T-helper 2 cell treated with Interferon-gamma antibody and Interleukin-4, amounts not matched to agents 5 μg/mL and 100 μg/mL, for 36 hours (primary cell): Measurements from ENCODE around the gene KIAA1614.
"Not testable (repeated sequence)": the region's sequence is repeated elsewhere in the genome, so short reads cannot be mapped to it uniquely, and the experiment has no call there.

Source experiments
- DNase-seq: peaks from one replicate; pipeline ENCODE4 v3.0.0; 2021; ENCODE audit warnings: low spot score
- H3K27ac Mint-ChIP-seq: one replicate; pipeline ENCODE4 v1.8.0; 2021; ENCODE audit warnings: mild to moderate bottlenecking, mixed read lengths
- H3K27me3 Mint-ChIP-seq: one replicate; pipeline ENCODE4 v1.8.0; 2021; ENCODE audit warnings: low read depth, mixed read lengths
- H3K36me3 Mint-ChIP-seq: one replicate; pipeline ENCODE4 v1.8.0; 2021; ENCODE audit warnings: low read depth, mixed read lengths
- H3K4me1 Mint-ChIP-seq: one replicate; pipeline ENCODE4 v1.8.0; 2021; ENCODE audit warnings: low read depth, mixed read lengths
- H3K4me3 Mint-ChIP-seq: one replicate; pipeline ENCODE4 v1.8.0; 2022; ENCODE audit warnings: mild to moderate bottlenecking, moderate library complexity, mixed read lengths
- H3K9me3 Mint-ChIP-seq: one replicate; pipeline ENCODE4 v1.8.0; 2021; ENCODE audit warnings: mixed read lengths

The KIAA1614 gene

DNA sequence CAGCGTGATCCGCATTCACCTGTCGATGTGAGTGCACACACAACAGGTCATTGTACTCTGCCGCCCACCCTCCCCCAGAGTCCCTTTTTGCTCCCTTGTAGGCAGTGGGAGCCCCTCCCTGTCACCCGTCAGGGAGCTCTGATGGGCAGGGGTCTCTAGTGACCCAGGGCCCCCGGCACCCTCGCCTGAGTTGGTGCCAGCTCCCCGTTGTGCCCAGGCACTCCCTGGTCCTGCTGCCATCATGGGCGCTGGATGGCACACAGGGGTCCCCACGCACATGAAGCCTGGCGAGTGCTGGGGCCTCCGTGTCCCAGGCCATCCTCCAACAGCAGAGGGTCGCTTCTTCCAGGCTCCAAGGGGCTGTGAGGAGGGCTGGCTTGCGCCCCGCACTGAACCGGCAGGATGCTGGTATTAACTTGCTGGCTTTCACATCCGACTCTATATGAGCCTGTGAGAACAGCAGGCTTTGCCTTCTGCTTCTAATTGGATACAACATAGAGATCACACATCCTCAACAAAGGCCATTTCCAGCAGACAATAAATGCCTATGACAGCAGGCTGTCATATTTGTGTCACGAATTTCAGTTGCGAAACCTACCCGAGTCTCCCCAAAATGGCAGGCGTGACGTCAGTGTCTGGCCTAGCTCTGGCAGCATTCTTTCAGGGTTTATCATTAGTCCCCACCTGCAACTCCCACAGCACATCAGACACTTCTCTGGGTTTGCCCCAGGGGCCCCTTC is 35.4 kb downstream of the KIAA1614 start:
- H3K4me3 Mint-ChIP-seq, result no peak overlapping the region
- peaks cover 31% of the 10 kb centered on the region for H3K36me3 Mint-ChIP-seq
- H3K9me3 Mint-ChIP-seq, result peaks cover 11% of the 10 kb centered on the region
- no peak for DNase-seq
- H3K27me3 Mint-ChIP-seq, result no peaks in the 10 kb centered on the region
- H3K27ac Mint-ChIP-seq, result no peak overlapping the region
- H3K4me1 Mint-ChIP-seq, result peaks cover 9% of the 10 kb centered on the region

DNA sequence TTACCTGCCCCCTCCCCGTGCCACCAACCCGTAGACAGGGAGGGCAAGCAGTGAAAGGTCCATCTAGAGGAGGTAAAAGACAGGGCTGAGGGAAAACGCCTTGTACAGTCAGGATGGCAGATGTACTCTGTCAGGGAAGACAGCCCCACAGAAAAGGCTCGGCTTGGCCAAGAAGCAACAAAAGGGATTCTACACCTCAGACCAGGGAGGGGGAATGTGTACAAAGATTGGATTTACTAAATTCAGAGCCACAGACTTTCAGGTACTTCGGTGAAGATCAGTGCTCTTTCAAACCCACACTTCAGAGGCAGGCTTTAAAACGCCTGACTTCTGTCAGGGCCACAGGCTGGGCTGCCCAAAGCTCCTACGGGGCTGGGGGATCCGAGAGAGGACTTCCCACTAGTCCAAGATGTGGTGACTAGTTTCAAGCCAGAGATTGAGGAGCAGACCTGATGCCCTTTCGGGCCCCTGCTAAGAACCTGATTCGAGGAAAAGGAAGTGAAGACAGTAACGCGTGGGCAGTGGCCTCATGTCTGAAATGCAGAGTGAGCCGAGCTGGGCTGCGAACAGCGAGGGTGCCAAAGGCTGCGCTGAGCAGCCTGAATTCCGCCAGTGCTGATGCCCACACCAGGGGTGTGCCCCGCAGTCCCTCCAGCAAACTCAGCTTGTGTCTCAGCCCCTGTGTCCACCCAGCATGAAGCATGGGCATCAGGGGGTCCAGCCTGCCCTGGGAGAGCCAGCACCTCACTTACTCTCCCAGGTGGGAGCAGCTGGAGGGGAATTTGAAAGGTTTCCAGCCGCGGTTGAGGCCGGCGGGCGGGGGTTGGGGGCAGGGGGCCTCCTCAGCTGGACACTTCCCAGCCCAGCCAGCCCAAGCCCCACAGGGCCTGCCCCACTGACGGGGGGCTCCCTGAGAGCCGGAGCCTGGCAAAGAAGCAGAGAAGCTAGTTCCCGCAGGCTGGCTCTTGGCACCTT is 36.2 kb downstream of the KIAA1614 start:
- no peak for DNase-seq
- H3K36me3 Mint-ChIP-seq, result peaks cover 31% of the 10 kb centered on the region
- peaks cover 11% of the 10 kb centered on the region for H3K9me3 Mint-ChIP-seq
- no peaks in the 10 kb centered on the region for H3K27me3 Mint-ChIP-seq
- peaks cover 9% of the 10 kb centered on the region for H3K4me1 Mint-ChIP-seq
- no peak overlapping the region for H3K4me3 Mint-ChIP-seq
- no peak overlapping the region for H3K27ac Mint-ChIP-seq

DNA sequence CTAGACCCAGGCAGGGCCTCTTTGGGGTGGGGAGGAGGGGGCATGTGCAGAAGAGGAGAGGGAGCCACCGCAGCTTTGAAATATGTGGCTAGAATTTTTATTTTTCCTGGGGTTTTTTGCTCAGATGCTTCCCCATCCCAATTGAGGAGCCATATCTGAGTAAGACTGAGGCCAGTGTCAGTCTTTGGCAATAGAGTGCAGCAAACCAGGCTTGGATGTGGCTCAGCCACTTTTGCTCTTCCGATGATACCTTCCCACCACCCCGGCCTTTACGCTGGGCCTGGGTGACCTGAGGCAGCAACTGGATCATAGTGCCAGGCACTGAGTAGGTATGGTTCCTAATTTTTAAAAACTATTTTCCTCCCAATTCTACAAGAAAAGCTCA is 36.9 kb downstream of the KIAA1614 start:
- Mint-ChIP-seq H3K36me3 (peaks cover 31% of the 10 kb centered on the region), H3K9me3 (peaks cover 11% of the 10 kb centered on the region)

DNA sequence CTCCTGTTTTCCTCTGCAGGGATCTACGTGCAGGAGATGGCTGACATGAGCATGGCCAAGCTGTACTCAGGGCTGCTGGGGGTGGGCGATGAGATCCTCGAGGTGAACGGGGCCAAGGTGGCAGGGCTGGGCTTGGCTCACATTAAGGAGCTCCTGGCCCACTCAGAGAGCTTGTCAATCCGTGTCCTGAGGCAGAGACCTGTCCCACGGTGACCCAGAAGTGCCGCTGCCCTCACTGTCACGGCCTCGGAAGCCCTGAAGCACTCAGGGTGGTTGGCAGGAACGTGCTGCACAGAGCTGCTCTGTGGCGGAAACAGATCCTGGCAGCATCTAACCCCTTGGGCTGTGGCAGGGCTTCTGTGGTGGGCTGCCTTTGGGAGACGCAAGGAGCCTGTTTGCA is 37.6 kb downstream of the KIAA1614 start:
- H3K4me3 Mint-ChIP-seq, result no peak overlapping the region
- no peak for DNase-seq
- H3K36me3 Mint-ChIP-seq, result peaks cover 31% of the 10 kb centered on the region
- no peaks in the 10 kb centered on the region for H3K27me3 Mint-ChIP-seq
- peaks cover 9% of the 10 kb centered on the region for H3K4me1 Mint-ChIP-seq
- H3K9me3 Mint-ChIP-seq, result peaks cover 11% of the 10 kb centered on the region
- no peak overlapping the region for H3K27ac Mint-ChIP-seq

More for the DNA sequence above, 36.9 kb downstream of the KIAA1614 start:
- Mint-ChIP-seq H3K4me3 (no peak overlapping the region), H3K27me3 (no peaks in the 10 kb centered on the region), H3K4me1 (peaks cover 9% of the 10 kb centered on the region), H3K27ac (no peak overlapping the region)
- DNase-seq, result no peak

DNA sequence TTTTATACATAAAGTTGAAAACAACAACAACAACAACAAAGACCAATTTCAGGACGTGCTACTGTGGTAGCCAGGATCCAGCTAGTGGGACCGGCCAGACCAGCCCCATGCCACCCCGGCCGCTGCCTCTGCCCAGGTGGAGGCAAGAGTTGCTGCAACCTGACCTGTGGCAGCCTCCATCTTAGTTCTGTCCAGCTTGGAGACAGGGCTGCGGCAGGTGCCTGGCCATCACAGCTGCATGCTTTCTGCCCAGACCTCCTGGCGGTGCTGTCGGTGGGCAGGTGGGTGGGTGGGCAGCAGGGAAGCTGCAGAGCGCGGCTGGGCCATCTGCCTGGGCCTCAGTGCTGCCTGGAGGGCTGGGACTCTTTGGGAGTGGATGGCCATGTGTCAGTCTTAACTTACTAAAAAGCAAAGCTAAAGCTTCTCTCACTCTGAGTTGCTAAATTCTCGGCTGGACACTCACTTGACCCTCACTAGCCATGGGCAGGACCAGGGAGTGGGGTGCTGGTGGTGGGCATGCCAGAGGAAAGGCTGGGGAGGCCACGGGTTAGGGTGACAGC is 38.6 kb downstream of the KIAA1614 start:
- no peaks in the 10 kb centered on the region for H3K27me3 Mint-ChIP-seq
- H3K9me3 Mint-ChIP-seq, result peaks cover 8% of the 10 kb centered on the region
- peaks cover 7% of the 10 kb centered on the region for H3K4me1 Mint-ChIP-seq
- DNase-seq, result no peak
- H3K36me3 Mint-ChIP-seq, result peaks cover 30% of the 10 kb centered on the region
- H3K27ac Mint-ChIP-seq, result no peak overlapping the region
- H3K4me3 Mint-ChIP-seq, result no peak overlapping the region

DNA sequence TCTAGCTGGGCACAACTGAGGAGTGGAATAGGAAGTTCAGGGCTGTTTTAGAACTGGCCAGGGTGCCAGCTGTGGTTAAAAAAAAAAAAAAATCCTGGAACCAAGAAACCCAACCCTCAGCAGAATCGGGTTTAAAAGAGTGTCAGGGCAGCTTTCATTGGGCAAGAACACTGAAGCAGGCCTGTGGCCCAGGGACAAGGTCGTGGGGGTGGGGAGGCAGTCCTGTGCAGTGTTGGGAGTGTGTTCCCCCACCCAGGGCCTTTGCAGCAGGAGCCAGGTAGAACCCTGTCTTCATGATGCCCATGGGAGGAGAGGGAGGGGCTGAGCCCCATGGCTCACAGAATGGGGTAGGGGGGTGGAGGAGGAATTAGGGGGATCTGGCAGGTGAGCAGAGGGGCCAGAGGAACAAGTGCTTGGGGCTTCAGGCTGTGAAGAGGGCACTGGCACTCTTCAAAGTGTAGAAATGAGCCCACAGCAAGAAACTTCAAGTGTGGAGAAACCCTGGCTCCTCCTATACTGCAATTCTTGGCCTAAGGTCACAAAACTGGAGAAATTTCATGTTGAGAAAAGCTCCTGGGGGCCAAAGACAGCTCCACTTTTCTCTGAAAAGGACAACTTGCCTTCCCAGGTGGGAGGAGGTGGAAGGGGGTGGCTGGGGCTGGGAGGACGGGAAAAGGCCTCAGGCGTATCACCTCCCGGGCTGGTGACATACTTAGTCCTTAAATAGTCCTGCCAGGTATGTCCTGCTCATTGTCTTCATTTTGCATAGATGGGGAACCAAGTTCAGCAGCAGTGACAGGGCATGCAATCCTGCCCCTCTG is 39.3 kb downstream of the KIAA1614 start:
- H3K4me3 Mint-ChIP-seq, result no peak overlapping the region
- no peaks in the 10 kb centered on the region for H3K27me3 Mint-ChIP-seq
- H3K36me3 Mint-ChIP-seq, result peaks cover 22% of the 10 kb centered on the region
- peaks cover under 1% of the 10 kb centered on the region for H3K4me1 Mint-ChIP-seq
- H3K27ac Mint-ChIP-seq, result no peak overlapping the region
- peaks cover under 1% of the 10 kb centered on the region for H3K9me3 Mint-ChIP-seq
- DNase-seq, result no peak

DNA sequence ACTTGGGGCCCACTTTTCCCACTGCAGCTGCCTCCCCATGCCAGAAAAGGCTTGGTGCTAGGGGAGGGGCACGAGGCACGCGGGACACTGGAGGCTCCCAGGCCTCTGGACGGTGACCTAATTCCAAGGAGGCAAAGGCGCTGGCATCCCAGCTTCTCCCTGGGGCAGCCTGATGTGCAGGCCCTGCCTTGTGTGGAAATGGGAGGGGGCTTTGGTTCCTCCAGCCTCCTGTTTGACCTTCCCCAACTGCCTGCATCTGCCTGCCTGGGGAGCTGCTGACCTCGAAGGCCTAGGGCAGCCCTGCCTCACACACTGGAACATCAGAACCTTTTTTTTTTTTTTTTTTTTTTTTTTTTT is 39.9 kb downstream of the KIAA1614 start:
- peaks cover 16% of the 10 kb centered on the region for H3K36me3 Mint-ChIP-seq
- H3K9me3 Mint-ChIP-seq, result no peaks in the 10 kb centered on the region
- no peak overlapping the region for H3K4me3 Mint-ChIP-seq
- H3K27me3 Mint-ChIP-seq, result no peaks in the 10 kb centered on the region
- DNase-seq, result no peak
- H3K27ac Mint-ChIP-seq, result no peak overlapping the region
- H3K4me1 Mint-ChIP-seq, result no peaks in the 10 kb centered on the region

DNA sequence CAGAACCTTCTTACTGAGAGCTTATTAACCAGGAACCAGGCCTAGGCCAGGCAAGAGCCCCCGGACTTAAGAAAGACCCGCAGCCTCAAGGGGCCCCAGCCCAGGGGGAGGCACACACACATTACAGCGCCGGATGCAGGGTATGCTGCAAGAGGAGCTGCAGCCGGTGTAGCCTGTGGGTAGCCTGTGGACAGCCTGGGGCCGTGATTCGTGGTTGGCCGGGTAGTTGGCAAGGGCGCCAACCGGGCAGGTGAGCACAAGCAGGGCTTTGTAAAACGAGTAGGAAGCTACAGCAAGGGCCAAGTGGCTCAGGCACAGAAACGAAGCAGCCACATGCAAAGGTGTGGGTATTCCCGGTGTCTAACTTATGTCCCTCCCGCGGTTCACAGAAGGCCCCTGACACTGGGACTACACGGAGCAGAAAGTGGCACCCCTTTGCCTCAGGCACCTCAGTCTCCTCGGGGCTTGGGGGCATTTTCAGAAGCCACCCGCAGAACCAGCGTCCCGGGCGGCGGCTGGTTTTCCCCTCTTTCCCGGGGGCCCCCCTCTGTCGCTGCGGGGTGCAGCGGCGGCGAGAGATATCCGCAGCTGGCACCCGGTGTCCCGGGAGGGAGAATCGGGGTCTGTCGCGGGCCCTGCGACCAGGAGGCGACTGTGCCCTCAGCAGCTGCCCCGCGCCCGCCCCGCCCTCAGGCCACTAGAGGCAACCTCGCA is 40.8 kb downstream of the KIAA1614 start:
- peaks cover 12% of the 10 kb centered on the region for H3K36me3 Mint-ChIP-seq

DNA sequence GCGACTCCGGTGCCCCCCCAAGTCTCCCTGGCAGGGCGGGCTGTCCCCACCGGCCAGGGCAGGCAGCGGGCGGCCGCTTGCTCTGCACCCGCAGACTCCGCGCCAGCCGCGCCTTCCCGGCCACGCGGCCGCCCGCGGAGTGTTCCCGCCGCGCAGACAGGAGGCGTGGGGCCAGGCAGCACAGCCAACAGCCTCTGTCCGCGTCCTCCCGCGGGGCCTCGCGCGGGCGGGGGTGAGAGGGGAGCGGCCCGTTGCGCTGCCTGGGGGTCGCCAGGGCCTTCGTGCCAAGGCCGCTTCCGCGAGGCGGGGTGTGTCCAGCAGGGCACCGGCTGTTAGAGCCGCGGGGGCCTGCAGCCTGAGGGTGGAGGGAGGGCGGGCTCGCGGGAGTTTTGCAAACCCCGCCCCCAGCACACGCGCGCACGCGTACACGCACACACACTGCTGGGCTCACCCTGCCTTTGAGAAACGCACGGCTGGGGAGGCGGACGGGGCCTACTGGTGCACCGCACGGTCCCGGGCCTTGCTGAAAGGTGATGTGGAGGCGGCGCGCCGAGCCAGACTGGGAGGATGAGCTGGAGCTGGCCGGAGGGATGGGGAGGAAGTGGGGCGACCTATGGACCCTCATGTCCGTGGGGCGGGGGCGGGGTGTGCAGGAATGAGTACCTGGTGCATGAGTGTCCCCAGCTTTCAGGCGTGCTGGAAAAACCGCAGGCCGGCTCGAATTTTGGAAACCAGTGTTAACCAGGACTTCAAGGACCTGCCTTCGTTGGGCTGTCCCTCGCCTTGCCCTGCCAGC is 41.5 kb downstream of the KIAA1614 start:
- DNase-seq, result peak; percentile 31
- peaks cover 11% of the 10 kb centered on the region for H3K36me3 Mint-ChIP-seq
- H3K9me3 Mint-ChIP-seq, result no peaks in the 10 kb centered on the region
- no peaks in the 10 kb centered on the region for H3K27me3 Mint-ChIP-seq
- H3K27ac Mint-ChIP-seq, result no peak overlapping the region
- no peaks in the 10 kb centered on the region for H3K4me1 Mint-ChIP-seq
- peak overlapping the region; percentile 56 for H3K4me3 Mint-ChIP-seq

More for the DNA sequence above, 40.8 kb downstream of the KIAA1614 start:
- no peaks in the 10 kb centered on the region for H3K27me3 Mint-ChIP-seq
- no peaks in the 10 kb centered on the region for H3K4me1 Mint-ChIP-seq
- H3K27ac Mint-ChIP-seq, result no peak overlapping the region
- H3K9me3 Mint-ChIP-seq, result no peaks in the 10 kb centered on the region
- H3K4me3 Mint-ChIP-seq, result peak overlapping the region; percentile 64
- DNase-seq, result no peak

DNA sequence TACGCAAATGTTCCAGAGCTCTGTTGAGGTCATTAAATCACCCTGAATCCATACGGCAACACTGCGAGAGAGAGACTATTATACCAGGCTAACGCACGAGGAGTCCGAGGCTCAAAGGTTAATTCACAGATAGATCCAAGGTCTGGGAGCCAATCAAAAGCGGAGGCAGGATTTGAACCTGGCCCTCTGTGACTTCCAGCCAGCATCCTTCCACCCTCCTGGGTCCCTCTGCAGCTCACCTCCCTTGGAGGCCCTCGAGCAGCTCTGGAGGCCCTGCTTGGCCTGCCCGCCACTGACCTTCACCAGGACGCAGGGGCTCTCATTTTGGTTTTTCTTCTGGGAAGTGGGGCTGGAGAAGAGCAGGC is 42.1 kb downstream of the KIAA1614 start:
- H3K4me1 Mint-ChIP-seq, result no peaks in the 10 kb centered on the region
- H3K27me3 Mint-ChIP-seq, result no peaks in the 10 kb centered on the region
- H3K4me3 Mint-ChIP-seq, result peak overlapping the region; percentile 56

DNA sequence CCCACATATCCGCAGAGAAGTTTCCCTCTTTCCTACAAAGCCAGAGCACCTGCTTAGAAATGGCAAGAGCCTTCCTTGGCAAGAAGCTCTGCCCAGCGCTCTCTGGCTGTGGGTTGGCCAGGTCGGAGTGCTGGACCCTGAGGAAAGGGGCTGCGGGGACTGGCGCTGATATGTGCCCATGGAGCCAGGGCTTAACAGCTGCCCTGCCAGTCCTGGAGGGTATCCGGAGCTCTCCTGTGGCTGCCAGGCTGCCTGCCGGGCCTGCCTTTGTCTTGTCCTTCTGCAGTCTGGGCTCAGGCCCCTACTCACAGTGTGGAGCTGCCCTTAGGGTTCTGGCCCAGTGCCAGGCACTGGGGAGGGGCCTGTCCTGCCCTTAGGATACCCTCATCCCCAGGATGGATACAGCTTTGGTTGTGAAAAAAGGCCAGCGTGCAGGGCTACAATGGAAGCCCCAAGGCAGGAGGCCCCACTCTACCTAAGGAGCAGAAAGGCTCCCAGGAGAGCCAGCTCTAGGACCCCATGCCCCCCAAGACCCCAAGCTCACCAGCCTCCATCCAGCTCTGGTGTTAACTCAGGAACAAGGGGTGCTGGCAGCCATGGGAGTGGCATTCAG is 43.4 kb downstream of the KIAA1614 start:
- H3K27me3 Mint-ChIP-seq, result no peaks in the 10 kb centered on the region
- no peak for DNase-seq
- no peaks in the 10 kb centered on the region for H3K4me1 Mint-ChIP-seq
- H3K27ac Mint-ChIP-seq, result no peak overlapping the region
- peaks cover 21% of the 10 kb centered on the region for H3K36me3 Mint-ChIP-seq
- H3K4me3 Mint-ChIP-seq, result no peak overlapping the region
- no peaks in the 10 kb centered on the region for H3K9me3 Mint-ChIP-seq

More for the DNA sequence above, 42.1 kb downstream of the KIAA1614 start:
- no peak overlapping the region for H3K27ac Mint-ChIP-seq
- peaks cover 12% of the 10 kb centered on the region for H3K36me3 Mint-ChIP-seq
- H3K9me3 Mint-ChIP-seq, result no peaks in the 10 kb centered on the region
- no peak for DNase-seq

DNA sequence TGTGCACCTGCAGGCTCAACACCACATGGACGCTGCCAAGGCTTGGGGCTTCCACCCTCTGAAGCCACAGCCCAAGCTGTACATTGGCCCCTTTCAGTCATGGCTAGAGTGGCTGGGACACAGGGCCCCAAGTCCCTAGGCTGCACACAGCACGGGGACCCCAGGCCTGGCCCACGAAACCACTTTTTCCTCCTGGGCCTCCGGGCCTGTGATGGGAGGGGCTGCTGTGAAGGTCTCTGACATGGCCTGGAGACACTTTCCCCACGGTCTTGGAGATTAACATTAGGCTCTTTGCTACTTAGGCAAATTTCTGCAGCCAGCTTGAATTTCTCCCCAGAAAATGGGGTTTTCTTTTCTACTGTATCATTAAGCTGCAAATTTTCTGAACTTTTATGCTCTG is 46.9 kb downstream of the KIAA1614 start:
- not testable (repeated sequence) for DNase-seq, H3K4me1 Mint-ChIP-seq, H3K27me3 Mint-ChIP-seq, H3K27ac Mint-ChIP-seq, H3K4me3 Mint-ChIP-seq, H3K9me3 Mint-ChIP-seq
- peaks cover 21% of the 10 kb centered on the region for H3K36me3 Mint-ChIP-seq
